Measurements from ENCODE around the gene ADCY3. TPM values are rescaled to one million over a fixed set of nuclear protein-coding genes. Genes with fewer than 3 reads are reported as not detected.

Gene ADCY3
- polyA plus RNA-seq = 28.8 and 33.2 TPM in 2 replicates
- 23.8 and 25.3 TPM in 2 replicates for polyA minus RNA-seq

DNA sequence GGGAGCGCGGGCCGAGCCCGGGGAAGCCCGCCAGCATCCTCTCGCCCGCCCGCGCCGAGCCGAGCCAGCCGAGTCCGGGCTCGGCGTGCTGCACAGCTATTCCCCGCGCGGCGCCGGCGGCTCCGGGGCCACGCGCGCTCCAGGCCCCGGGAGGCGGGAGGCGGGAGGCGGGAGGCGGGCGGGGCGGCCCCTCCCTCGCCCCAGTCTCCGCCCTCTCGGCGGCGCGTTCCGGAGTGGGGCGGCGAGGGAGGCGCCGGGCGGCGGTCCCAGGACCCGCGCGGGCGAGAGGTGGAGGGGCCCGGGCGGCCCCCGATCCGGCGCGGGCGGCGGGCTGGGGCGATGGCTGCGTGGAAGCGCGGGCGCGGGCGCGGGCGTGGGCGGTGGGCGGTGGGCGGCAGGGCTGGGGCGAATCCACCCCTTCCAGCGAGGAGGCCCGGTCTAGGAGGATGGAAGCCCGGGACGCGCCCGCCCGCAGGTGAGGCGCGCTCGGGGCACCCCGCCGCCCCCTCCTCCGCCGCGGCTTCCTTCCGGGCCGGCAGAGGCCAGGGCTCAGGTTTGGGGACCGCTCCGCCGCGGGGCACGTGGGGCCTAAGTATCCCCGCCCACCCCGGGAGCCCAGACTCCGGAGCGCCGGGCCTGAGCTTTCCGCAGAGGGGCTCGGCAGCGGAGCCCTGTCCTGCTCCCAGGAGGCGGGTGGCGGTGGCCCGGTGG is at the start of gene ADCY3:
Gene ADCY3, minus strand, starts transcription at position 140 of the 711 bp plus-strand sequence. CDS start 1,250 bp downstream, outside the sequence.
- Histone ChIP-seq H3K27me3 (ENCODE audit: insufficient read depth, low read depth, low read length) (no peaks in the 10 kb centered on the region), H3K27ac (ENCODE audit: low read length) (peak within 1 kb of the TSS; percentile 37), H3K9ac (ENCODE audit: low read length) (peak within 1 kb of the TSS; percentile 69)

DNA sequence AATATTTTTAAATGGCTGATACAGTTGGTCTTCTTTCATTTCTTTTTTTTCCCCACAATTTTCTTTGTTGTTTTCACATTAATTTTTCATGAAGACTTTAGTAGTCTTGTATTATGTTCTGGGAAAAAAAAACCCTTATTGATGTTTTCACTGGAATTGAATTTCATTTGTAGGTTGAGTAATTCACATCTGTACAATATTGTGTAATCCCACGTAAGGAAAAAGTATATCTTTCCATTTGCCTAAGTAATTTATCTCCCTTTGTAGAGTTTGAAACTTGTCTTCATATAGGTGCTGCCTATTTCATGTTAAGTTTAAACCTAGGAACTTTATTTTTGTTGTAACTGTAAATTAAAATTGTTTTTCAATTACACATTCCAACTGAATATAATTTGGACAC is 49.7 kb upstream of the ADCY3 start:
- H3F3A ChIP-seq (ENCODE audit: insufficient read depth, low read length, poor library complexity, severe bottlenecking) = peaks cover 11% of the 10 kb centered on the region
- no peak overlapping the region for H3K4me3 ChIP-seq (ENCODE audit: low read length)
- TF ChIP-seq, protein P1, sequence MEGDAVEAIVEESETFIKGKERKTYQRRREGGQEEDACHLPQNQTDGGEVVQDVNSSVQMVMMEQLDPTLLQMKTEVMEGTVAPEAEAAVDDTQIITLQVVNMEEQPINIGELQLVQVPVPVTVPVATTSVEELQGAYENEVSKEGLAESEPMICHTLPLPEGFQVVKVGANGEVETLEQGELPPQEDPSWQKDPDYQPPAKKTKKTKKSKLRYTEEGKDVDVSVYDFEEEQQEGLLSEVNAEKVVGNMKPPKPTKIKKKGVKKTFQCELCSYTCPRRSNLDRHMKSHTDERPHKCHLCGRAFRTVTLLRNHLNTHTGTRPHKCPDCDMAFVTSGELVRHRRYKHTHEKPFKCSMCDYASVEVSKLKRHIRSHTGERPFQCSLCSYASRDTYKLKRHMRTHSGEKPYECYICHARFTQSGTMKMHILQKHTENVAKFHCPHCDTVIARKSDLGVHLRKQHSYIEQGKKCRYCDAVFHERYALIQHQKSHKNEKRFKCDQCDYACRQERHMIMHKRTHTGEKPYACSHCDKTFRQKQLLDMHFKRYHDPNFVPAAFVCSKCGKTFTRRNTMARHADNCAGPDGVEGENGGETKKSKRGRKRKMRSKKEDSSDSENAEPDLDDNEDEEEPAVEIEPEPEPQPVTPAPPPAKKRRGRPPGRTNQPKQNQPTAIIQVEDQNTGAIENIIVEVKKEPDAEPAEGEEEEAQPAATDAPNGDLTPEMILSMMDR (IDR thresholded peaks at IDR 0.05; ENCODE audit: poor library complexity, severe bottlenecking) = no peak
- no peak for TF ChIP-seq POLR2AphosphoS5 (IDR thresholded peaks at IDR 0.05)
- H3K27ac ChIP-seq (ENCODE audit: low read length) = no peak overlapping the region
- no peak overlapping the region for H3K4me2 ChIP-seq (ENCODE audit: low read length)
- peaks cover 42% of the 10 kb centered on the region for H3K79me2 ChIP-seq (replicated peaks; ENCODE audit: insufficient read depth, low read length)
- no peaks in the 10 kb centered on the region for H3K36me3 ChIP-seq (ENCODE audit: insufficient read depth, low read length)
- no peaks in the 10 kb centered on the region for H4K20me1 ChIP-seq (ENCODE audit: insufficient read depth)
- H3K9me2 ChIP-seq (ENCODE audit: insufficient read depth, low read length) = no peaks in the 10 kb centered on the region
- no peak overlapping the region for H2AFZ ChIP-seq (ENCODE audit: low read depth, low read length)
- H3K9me3 ChIP-seq (ENCODE audit: low read length) = no peaks in the 10 kb centered on the region
- no peak overlapping the region for H3K9ac ChIP-seq (ENCODE audit: low read length)
- no peaks in the 10 kb centered on the region for H3K27me3 ChIP-seq (ENCODE audit: insufficient read depth, low read depth, low read length)

More for the DNA sequence above, at the start of gene ADCY3:
- Histone ChIP-seq H3K4me2 (ENCODE audit: low read length) (peak within 1 kb of the TSS; percentile 85), H3K4me3 (ENCODE audit: low read length) (peak within 1 kb of the TSS; percentile 78), H3K79me2 (replicated peaks; ENCODE audit: insufficient read depth, low read length) (peaks cover 2% of the 10 kb centered on the region), H3K9me2 (ENCODE audit: insufficient read depth, low read length) (no peaks in the 10 kb centered on the region), H4K20me1 (ENCODE audit: insufficient read depth) (no peaks in the 10 kb centered on the region), H3F3A (ENCODE audit: insufficient read depth, low read length, poor library complexity, severe bottlenecking) (no peaks in the 10 kb centered on the region), H2AFZ (ENCODE audit: low read depth, low read length) (peak within 1 kb of the TSS; percentile 49), H3K36me3 (ENCODE audit: insufficient read depth, low read length) (no peaks in the 10 kb centered on the region), H3K9me3 (ENCODE audit: low read length) (no peaks in the 10 kb centered on the region)
- TF ChIP-seq POLR2AphosphoS5 (IDR thresholded peaks at IDR 0.05) (peak; percentile 53), MXI1 (conservative IDR thresholded peaks at IDR 0.05; ENCODE audit: poor library complexity, severe bottlenecking) (peak; percentile 62)
- TF ChIP-seq, protein P2, sequence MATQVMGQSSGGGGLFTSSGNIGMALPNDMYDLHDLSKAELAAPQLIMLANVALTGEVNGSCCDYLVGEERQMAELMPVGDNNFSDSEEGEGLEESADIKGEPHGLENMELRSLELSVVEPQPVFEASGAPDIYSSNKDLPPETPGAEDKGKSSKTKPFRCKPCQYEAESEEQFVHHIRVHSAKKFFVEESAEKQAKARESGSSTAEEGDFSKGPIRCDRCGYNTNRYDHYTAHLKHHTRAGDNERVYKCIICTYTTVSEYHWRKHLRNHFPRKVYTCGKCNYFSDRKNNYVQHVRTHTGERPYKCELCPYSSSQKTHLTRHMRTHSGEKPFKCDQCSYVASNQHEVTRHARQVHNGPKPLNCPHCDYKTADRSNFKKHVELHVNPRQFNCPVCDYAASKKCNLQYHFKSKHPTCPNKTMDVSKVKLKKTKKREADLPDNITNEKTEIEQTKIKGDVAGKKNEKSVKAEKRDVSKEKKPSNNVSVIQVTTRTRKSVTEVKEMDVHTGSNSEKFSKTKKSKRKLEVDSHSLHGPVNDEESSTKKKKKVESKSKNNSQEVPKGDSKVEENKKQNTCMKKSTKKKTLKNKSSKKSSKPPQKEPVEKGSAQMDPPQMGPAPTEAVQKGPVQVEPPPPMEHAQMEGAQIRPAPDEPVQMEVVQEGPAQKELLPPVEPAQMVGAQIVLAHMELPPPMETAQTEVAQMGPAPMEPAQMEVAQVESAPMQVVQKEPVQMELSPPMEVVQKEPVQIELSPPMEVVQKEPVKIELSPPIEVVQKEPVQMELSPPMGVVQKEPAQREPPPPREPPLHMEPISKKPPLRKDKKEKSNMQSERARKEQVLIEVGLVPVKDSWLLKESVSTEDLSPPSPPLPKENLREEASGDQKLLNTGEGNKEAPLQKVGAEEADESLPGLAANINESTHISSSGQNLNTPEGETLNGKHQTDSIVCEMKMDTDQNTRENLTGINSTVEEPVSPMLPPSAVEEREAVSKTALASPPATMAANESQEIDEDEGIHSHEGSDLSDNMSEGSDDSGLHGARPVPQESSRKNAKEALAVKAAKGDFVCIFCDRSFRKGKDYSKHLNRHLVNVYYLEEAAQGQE (IDR thresholded peaks at IDR 0.05; ENCODE audit: borderline replicate concordance) = no peak

DNA sequence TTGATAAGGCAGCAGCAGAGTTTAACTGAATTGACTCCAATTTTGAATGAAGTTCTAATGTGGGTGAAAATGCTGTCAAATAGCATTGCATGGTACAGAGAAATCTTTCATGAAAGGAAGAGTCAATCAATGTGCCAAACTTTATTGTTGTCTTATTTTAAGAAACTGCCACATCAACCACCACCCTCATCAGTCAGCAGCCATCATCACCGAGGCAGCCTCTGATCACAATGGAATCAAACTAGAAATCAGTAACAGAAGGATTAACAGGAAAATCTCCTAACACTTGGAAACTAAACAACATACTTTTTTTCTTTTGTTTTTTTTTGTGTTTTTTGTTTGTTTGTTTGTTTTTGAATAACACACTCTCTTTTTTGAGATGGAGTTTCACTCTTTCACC is 41.9 kb upstream of the ADCY3 start:
- H3K79me2 ChIP-seq (replicated peaks; ENCODE audit: insufficient read depth, low read length) = no peaks in the 10 kb centered on the region
- H3K36me3 ChIP-seq (ENCODE audit: insufficient read depth, low read length) = peaks cover 16% of the 10 kb centered on the region
- no peaks in the 10 kb centered on the region for H3K9me2 ChIP-seq (ENCODE audit: insufficient read depth, low read length)
- no peaks in the 10 kb centered on the region for H4K20me1 ChIP-seq (ENCODE audit: insufficient read depth)
- H2AFZ ChIP-seq (ENCODE audit: low read depth, low read length) = no peak overlapping the region
- H3K9me3 ChIP-seq (ENCODE audit: low read length) = no peaks in the 10 kb centered on the region
- H3K27ac ChIP-seq (ENCODE audit: low read length) = no peak overlapping the region
- H3F3A ChIP-seq (ENCODE audit: insufficient read depth, low read length, poor library complexity, severe bottlenecking) = no peaks in the 10 kb centered on the region
- H3K4me2 ChIP-seq (ENCODE audit: low read length) = no peak overlapping the region
- TF ChIP-seq EP300 (conservative IDR thresholded peaks at IDR 0.05; ENCODE audit: poor library complexity, severe bottlenecking) (no peak), POLR2AphosphoS5 (IDR thresholded peaks at IDR 0.05) (no peak), MXI1 (conservative IDR thresholded peaks at IDR 0.05; ENCODE audit: poor library complexity, severe bottlenecking) (no peak), SMC3 (conservative IDR thresholded peaks at IDR 0.05; ENCODE audit: poor library complexity) (no peak)
- TF ChIP-seq, protein P1 (IDR thresholded peaks at IDR 0.05; ENCODE audit: poor library complexity, severe bottlenecking) = no peak
- H3K27me3 ChIP-seq (ENCODE audit: insufficient read depth, low read depth, low read length) = no peaks in the 10 kb centered on the region
- no peak overlapping the region for H3K9ac ChIP-seq (ENCODE audit: low read length)
- H3K4me3 ChIP-seq (ENCODE audit: low read length) = no peak overlapping the region

All from neural cell (in vitro differentiated cells).